IMR-90 (cell line): Measurements from ENCODE around the gene ZNF773. TPM values are rescaled to one million over a fixed set of nuclear protein-coding genes. Genes with fewer than 3 reads are reported as not detected.
"Not testable (repeated sequence)": the region's sequence is repeated elsewhere in the genome, so short reads cannot be mapped to it uniquely, and the experiment has no call there.

ENCODE experiments used
- ATAC-seq: fragments of 200-7000 bp; cut with Tn5 transposase; 2 replicates; pipeline ENCODE4 v1.9.1; 2020; ENCODE audit warnings: low read depth, mild to moderate bottlenecking, moderate library complexity
- BruUV-seq: library from RNA; stranded (reverse); fragments of 400-500 nt; replicated peaks from 2 replicates; lab custom pipeline; 2021; lab: Mats Ljungman, UMichigan
- CTCF ChIA-PET: fragments of 300-600 bp; formaldehyde crosslinking; extraction: SDS; loops from one replicate; lab custom pipeline; 2021; ENCODE audit warnings: antibody characterized with exemption; lab: Yijun Ruan, JAX
- POLR2A ChIA-PET: fragments of 300-600 bp; sonication (Branson Sonifier 250); formaldehyde crosslinking; loops from one replicate; lab custom pipeline; 2022; ENCODE audit warnings: antibody characterized with exemption; ENCODE audit not compliant: unreplicated experiment; lab: Charles Lee
- DNase-seq: peaks from one replicate; pipeline ENCODE4 v3.0.0; 2013
- H2AFZ ChIP-seq: replicated peaks from 2 replicates; pipeline ENCODE3; 2013; ENCODE audit warnings: low read length, mild to moderate bottlenecking; ENCODE audit not compliant: poor library complexity
- H2AK5ac ChIP-seq: 2 replicates; pipeline ENCODE4 v1.6.1; 2013; ENCODE audit warnings: low read depth, low read length, inconsistent platforms
- H2AK9ac ChIP-seq: replicated peaks from 2 replicates; pipeline ENCODE3; 2013; ENCODE audit warnings: mild to moderate bottlenecking, low read depth, low read length, moderate library complexity; ENCODE audit not compliant: poor library complexity
- H2BK120ac ChIP-seq: 2 replicates; pipeline ENCODE4 v1.6.1; 2013; ENCODE audit warnings: low read depth, low read length, inconsistent platforms
- H2BK15ac ChIP-seq: 3 replicates; pipeline ENCODE4 v1.6.1; 2013; ENCODE audit warnings: low read depth, low read length, inconsistent platforms
- H2BK20ac ChIP-seq: 2 replicates; pipeline ENCODE4 v1.6.1; 2013; ENCODE audit warnings: low read depth, mild to moderate bottlenecking, inconsistent platforms, low read length, moderate library complexity
- H2BK5ac ChIP-seq: 2 replicates; pipeline ENCODE4 v1.6.1; 2013; ENCODE audit warnings: mild to moderate bottlenecking, low read depth, low read length, inconsistent platforms; ENCODE audit not compliant: poor library complexity, severe bottlenecking
- H3K14ac ChIP-seq: replicated peaks from 2 replicates; pipeline ENCODE4 v1.6.1; 2013; ENCODE audit warnings: low read depth, low read length, inconsistent platforms
- H3K18ac ChIP-seq: 2 replicates; pipeline ENCODE4 v1.6.1; 2013; ENCODE audit warnings: low read depth, low read length, control low read depth
- H3K23ac ChIP-seq: 2 replicates; pipeline ENCODE4 v1.6.1; 2013; ENCODE audit warnings: low read depth, low read length, inconsistent platforms
- H3K27ac ChIP-seq: 2 replicates; pipeline ENCODE4 v1.5.1; 2013; ENCODE audit warnings: mild to moderate bottlenecking, control low read depth, low read length; ENCODE audit not compliant: insufficient read depth
- H3K27me3 ChIP-seq: 2 replicates; pipeline ENCODE4 v1.6.1; 2013; ENCODE audit warnings: low read length; ENCODE audit not compliant: control insufficient read depth, insufficient read depth
- H3K36me3 ChIP-seq: 2 replicates; pipeline ENCODE4 v1.6.1; 2013; ENCODE audit warnings: low read length, mixed read lengths; ENCODE audit not compliant: control insufficient read depth, insufficient read depth
- H3K4ac ChIP-seq: 2 replicates; pipeline ENCODE4 v1.6.1; 2013; ENCODE audit warnings: low read depth, low read length, inconsistent platforms
- H3K4me1 ChIP-seq: 2 replicates; pipeline ENCODE4 v1.6.1; 2013; ENCODE audit warnings: low read length, mixed read lengths; ENCODE audit not compliant: control insufficient read depth, insufficient read depth
- H3K4me2 ChIP-seq: 2 replicates; pipeline ENCODE4 v1.6.1; 2013; ENCODE audit warnings: low read depth, mild to moderate bottlenecking, control low read depth, low read length, moderate library complexity
- H3K4me3 ChIP-seq: 2 replicates; pipeline ENCODE4 v1.5.1; 2013; ENCODE audit warnings: low read depth, mild to moderate bottlenecking, control low read depth, low read length, moderate library complexity; ENCODE audit not compliant: insufficient read depth
- H3K56ac ChIP-seq: 2 replicates; pipeline ENCODE4 v1.6.1; 2013; ENCODE audit warnings: low read length, inconsistent platforms; ENCODE audit not compliant: insufficient read depth; ENCODE audit errors: extremely low read depth
- H3K79me1 ChIP-seq, 2 experiments: 2 replicates each; pipeline ENCODE4 v1.6.1; 2013; ENCODE audit warnings: low read length in 2 of 2, inconsistent platforms in 1 of 2, low read depth in 1 of 2
- H3K9ac ChIP-seq: 2 replicates; pipeline ENCODE4 v1.6.1; 2013; ENCODE audit warnings: low read depth, low read length, control low read depth
- H3K9me1 ChIP-seq: 2 replicates; pipeline ENCODE4 v1.6.1; 2013; ENCODE audit warnings: low read length, inconsistent platforms; ENCODE audit not compliant: insufficient read depth
- H3K9me3 ChIP-seq: 2 replicates; pipeline ENCODE4 v1.6.1; 2013; ENCODE audit warnings: low read length; ENCODE audit not compliant: control insufficient read depth, insufficient read depth
- H4K20me1 ChIP-seq: 2 replicates; pipeline ENCODE4 v1.6.1; 2013; ENCODE audit warnings: low read length, inconsistent platforms; ENCODE audit not compliant: insufficient read depth
- H4K5ac ChIP-seq: 2 replicates; pipeline ENCODE4 v1.6.1; 2013; ENCODE audit warnings: mild to moderate bottlenecking, low read depth, low read length, control low read depth
- H4K8ac ChIP-seq, 2 experiments: 2 replicates each; pipeline ENCODE4 v1.6.1; 2013; ENCODE audit warnings: low read depth in 2 of 2, low read length in 2 of 2, control low read depth in 1 of 2, inconsistent platforms in 1 of 2
- H4K91ac ChIP-seq: 2 replicates; pipeline ENCODE4 v1.6.1; 2013; ENCODE audit warnings: low read depth, low read length, inconsistent platforms; ENCODE audit not compliant: insufficient read depth
- dilution Hi-C: fragments of 300-500 bp; cut with HindIII; formaldehyde crosslinking; loops from one replicate; pipeline ENCODE4 v1.14.3; 2018; ENCODE audit warnings: low sequenced_read_pairs; ENCODE audit not compliant: unreplicated experiment
- in situ Hi-C: fragments of 300-500 bp; cut with MboI; formaldehyde crosslinking; loops from 3 replicates; pipeline ENCODE4 v1.14.3; 2019; ENCODE audit warnings: low sequenced_read_pairs, inconsistent platforms, mixed read lengths
- intact Hi-C: fragments of 100-400 bp; cut with micrococcal nuclease; formaldehyde crosslinking; loops from 2 replicates; pipeline ENCODE4 v1.10.0; 2022
- polyA plus RNA-seq, 3 experiments: library from polyadenylated mRNA; depleted of rRNA; stranded (reverse); fragments of >200 nt; gene quantifications; 2 replicates each; pipeline ENCODE4 v1.2.3, GENCODE V29; 2012; ENCODE audit warnings: low replicate concordance in 1 of 3
- total RNA-seq: library from RNA; depleted of rRNA; stranded (reverse); fragments of >200 nt; gene quantifications from 2 replicates; pipeline ENCODE4 v1.2.3, GENCODE V29; 2012

ZNF773 gene
- total and polyA plus RNA-seq, 2 of the 4 experiments (the other 2 are of a cell fraction), result 5.5 to 13.3 TPM

- H3K4me3 ChIP-seq, H3K9me3 ChIP-seq, H2BK20ac ChIP-seq, H2AK5ac ChIP-seq, H2AK9ac ChIP-seq, H3K9me1 ChIP-seq, H3K4me2 ChIP-seq, H3K27me3 ChIP-seq, H3K18ac ChIP-seq, in situ Hi-C loops, H3K14ac ChIP-seq, CTCF ChIA-PET, H3K27ac ChIP-seq, H3K4me1 ChIP-seq, H4K20me1 ChIP-seq, H2BK5ac ChIP-seq, POLR2A ChIA-PET, H4K91ac ChIP-seq, H2BK120ac ChIP-seq, H3K9ac ChIP-seq, dilution Hi-C loops, H4K5ac ChIP-seq, intact Hi-C loops, H2BK15ac ChIP-seq, H3K4ac ChIP-seq, DNase-seq, H3K56ac ChIP-seq, H3K23ac ChIP-seq, BruUV-seq, ATAC-seq: not testable (repeated sequence)
- Histone ChIP-seq H4K8ac (peak overlapping the region in 1 of 2 experiments; percentile 20; a peak in 1 of 4 replicates), H3K36me3 (peaks cover 18% of the 10 kb centered on the region), H3K79me1 (peaks cover 30 to 34% of the 10 kb centered on the region in 2 experiments), H2AFZ (peak overlapping the region; percentile 95)
These were observed 432 bp upstream of the ZNF773 start for GRCh38 chr19:57499332-57499679.
